NCI-H1092 treated with DMSO at 0.1 percent for 48 hours (cell line): ENCODE results near the gene ADCY5.
A peak's percentile ranks its signal among the peaks of the same experiment; 100 is the strongest.

Experiments
- DNase-seq: peaks from one replicate; lab custom pipeline; 2025; lab: John Stamatoyannopoulos, UW

Gene ADCY5

DNA sequence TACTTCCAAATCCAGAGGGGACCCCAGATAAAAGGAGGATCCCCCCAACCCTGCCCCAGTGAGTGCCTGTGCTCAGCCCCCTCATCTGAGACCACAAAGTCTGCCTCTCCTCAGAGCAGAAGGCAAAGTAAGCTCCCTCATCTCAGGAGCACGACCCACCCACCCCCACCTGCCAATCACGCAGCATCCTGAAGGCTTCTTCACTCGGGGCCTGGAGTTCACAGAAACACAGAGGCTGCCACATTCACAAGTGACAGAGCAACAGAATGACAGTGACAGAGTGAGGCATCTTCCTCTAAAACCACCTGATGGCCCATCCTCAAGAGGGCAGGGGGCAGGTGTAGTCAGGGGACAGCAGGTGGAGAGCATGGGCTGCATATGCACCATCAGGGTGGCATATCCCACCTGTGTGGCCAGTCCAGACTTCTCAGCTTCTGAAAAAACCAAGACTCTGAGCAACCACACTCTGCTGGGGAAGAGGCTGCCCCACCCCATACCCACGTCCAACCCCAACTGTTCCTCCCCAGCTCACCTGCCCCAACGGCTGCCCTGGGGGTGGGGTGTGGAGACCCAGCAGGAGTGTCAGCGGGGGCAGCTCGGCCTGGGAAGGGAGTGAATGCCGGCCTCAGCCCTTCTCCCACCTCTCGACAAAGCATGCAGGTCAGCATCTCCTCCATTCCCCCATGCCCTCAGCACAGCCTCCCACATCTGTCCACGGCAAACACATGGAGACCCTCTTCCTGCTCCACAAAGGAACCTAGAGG is 19.3 kb downstream of the ADCY5 start:
- no peak for DNase-seq

DNA sequence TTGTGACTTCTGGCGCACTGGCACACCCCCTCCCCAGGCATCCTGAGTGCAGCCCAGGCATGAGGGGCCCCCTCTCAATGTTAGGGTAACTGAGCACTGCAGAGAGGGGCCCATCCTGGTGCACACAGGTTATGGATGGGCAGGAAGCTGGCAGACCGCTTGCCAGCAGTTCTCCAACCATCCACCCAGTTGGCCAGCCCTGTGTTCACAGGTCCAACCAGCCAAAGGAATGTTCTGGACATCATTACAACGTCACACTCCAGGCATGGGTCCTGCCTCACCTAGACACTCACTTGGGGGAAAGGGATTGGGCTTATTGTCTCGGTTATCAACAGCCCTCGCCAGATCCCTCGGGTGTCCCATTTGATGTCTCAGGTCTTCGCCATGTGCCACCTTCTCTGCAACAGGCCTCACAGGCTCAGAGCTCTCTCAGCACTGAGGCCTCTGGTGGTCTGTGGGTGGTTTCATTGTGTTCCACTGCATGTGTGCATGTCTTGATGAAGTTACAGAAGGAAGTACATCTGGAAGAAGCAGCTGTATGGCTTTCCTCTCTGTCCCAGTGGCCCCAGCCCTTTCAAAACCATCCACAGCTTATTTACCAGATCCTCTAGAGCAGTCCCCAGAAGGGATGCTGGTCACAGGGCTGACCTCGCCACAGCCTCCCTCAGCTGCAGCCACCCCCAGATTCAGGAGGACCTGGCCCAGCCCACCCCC is 23.7 kb downstream of the ADCY5 start:
- DNase-seq: no peak

- no peak for DNase-seq
Observed at GRCh38 chr3:123424321-123424998, 24.4 kb downstream of the ADCY5 start.

GRCh38 chr3:123423806-123424205 is 25.1 kb downstream of the ADCY5 start:
- DNase-seq: no peak

GRCh38 chr3:123423031-123423430 is 25.9 kb downstream of the ADCY5 start:
- no peak for DNase-seq

- DNase-seq: no peak
Observed at GRCh38 chr3:123422457-123422856, 26.4 kb downstream of the ADCY5 start.

DNA sequence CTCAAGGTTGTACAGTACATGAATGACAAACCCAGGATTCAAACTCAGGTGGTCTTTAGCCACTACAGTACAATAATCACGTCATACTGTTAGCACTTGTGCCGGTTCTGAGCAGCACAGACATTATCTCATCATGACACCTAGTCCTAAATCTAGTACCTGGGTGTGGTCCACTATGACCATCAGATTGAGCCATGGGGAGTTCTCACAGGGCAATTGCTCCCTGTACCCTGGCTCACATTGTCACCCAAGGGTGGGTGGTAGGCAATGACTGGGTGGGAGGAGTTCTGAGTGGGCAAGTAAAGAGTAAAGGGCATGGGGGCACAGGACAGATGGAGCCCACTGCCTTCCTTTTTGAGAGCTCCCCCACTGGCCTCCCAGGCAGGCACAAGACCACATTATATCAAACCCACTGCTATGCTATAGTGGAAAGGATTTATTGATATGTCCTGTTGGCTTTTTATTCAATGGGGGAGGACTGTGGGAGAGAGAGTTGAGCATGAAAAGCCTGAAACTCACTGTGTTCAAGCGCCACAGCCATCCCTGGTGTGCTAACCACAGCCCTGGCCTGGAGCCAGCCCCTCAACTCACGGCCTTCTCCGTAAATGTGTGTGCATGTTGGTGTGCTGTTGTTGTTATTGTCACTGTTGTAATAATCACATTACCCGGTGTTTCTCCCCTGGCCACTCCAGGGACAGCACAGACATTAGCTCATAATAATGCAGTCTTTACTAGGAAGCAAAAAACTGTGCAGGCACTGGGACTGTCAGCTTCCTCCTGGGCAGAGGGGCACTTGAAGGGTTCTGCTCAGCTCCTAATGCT is 27.3 kb downstream of the ADCY5 start:
- peak; percentile 9 for DNase-seq

DNA sequence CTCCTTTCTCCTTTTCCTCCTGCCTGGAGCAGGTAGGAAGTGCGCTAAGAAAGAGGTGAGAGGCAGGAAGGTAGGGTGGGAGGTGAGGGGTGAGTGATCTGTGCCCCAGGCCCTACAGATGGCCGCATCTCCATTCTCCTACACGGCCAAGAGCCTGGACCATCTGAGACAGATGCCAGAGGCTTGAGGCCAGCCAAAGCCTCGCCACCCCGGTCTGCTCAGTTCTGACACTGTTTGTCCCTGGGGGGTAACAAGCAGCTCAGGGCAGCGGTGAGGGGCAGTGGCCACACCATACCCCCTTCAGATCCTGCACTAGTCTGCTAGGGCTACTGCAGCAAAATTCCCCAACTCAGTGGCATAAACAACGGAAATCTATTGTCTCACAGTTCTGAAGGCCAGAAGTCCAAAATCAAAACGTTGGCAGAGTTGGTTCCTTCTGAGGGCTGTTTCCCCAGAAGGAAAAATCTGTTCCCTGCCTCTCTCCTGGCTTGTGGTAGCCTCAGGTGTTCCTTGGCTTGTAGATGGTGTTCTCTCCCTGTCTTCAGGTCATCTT is 28.4 kb downstream of the ADCY5 start:
- no peak for DNase-seq

GRCh38 chr3:123419850-123420297 is 29.0 kb downstream of the ADCY5 start:
- DNase-seq: no peak

GRCh38 chr3:123419181-123419849 is 29.6 kb downstream of the ADCY5 start:
- no peak for DNase-seq

- no peak for DNase-seq
Observed at GRCh38 chr3:123416647-123417046, 32.2 kb downstream of the ADCY5 start.

DNA sequence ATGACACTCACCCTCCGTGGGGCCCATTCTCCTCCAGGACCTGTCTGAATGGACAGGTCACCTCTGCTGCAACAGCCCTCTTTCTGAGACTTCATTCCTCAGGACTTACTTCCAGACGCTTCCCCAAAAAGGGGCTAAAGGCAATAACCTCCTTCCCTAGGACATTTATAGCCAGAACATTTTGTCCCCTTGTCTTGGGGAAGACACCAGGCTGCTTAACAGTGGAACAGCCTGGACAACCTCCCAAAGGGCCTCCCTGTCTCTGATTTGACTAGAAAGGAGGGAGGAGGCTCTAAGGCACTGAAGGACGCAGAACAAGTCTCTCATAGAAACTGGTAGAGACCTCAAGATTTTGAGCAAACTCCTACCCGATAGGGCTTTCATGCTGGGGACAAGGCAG is 32.7 kb downstream of the ADCY5 start:
- DNase-seq: no peak

GRCh38 chr3:123414973-123415775 is 33.7 kb downstream of the ADCY5 start:
- no peak for DNase-seq

DNA sequence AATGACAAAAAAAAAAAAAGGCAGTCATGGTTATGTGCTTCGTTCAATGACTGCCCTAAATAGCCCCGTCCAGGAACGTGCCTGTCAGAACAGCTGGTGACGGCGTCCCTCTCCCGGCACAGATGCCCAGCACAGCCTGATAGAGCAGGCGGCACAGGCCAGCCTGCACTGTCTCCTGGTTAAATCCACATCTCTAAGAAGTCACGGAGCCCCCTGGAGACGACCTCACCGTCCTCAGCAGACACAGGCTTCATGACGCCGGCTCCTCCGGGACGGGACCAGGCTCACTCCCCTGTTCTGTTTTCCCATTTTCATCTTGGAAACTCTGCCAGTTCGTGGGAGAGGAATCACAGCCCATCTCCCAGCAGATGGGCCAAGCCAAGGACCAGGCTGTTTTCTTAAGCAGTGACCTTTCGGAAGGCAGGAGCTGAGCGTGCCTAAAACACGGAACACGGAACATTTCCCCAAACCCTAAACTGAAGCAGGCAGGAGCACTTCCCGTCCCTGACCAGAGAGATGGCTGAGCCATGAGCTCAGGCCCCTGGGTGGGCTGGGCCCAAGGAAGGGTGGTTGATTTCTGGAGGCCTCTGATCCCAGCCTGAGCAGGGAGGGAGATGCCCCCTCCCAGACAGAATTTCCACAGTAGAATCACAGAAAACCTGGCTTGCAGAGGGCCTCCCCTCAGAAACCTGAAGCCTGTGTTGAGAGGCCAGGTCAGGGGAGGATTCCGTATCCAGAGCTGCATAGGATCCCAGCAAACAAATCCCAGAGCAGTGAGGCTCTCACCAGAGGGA is 35.9 kb downstream of the ADCY5 start:
- DNase-seq: no peak

DNA sequence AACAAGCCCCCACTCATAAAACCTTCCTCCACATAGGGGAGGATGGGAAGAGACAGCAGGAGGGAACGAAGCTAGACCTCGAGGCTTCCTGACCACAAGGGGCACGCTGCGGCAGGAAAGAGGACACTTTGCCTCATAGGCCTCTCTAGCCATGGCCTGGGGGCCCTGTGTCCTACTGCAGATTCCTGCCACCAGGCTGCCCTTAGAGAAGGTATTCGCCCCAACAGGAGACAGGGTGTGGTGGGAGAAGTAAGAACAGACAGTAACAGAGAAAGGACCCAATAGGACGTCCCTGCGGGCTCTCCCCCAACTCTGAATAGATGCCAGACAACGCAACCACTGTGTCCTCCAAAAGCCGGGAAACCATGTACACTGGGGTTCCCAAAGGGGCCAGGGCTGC is 36.8 kb downstream of the ADCY5 start:
- DNase-seq: no peak

DNA sequence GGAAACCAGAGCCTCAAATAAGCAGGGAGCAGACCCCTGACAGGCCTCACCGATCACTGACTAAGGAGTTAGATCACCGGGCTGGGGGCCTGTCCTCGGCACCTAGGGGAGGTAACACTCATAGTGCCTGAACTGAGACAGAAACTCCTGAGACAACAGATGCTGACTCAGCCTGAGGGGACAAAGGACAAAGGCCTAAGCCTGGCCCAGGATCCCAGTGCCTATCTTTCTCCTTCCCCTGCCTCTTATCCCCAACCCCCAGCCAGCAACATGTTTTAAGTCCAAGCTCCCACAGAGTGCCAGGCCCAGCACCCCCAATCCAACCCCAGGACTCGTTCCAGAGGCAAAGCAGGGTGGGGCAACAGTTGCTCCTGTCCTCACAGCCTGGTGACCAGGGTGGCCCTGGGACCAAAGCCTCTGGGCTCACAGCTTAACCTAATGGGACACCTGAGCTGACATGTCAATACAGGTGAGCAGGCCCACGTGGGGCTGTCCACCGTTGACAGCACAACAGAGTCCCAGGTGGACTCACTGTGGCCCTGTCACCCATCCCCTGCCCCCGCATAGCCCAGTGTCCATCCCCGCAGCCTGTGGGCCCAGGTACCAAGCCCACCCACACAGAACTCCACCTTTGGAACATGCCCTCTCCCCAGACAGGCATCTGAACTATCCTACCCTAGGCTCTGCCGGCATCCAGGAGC is 37.4 kb downstream of the ADCY5 start:
- no peak for DNase-seq

DNA sequence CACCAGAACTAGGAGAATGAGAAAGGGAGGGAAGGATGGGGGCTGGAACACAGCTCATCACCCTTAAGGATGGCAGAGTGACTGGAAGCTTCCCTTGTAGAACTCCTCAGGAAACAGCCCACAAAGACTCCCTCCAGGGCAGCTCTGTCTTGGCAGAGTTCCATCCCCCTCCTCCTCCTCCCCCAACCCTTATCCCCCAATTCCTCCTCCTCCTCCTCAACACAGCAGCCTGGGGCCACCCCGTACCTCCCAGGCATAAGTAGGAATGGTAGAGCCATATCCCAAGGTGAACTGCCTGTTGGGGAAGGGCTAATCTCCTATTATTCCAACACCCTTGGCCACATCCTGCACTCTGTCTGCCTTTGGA is 38.8 kb downstream of the ADCY5 start:
- no peak for DNase-seq

DNA sequence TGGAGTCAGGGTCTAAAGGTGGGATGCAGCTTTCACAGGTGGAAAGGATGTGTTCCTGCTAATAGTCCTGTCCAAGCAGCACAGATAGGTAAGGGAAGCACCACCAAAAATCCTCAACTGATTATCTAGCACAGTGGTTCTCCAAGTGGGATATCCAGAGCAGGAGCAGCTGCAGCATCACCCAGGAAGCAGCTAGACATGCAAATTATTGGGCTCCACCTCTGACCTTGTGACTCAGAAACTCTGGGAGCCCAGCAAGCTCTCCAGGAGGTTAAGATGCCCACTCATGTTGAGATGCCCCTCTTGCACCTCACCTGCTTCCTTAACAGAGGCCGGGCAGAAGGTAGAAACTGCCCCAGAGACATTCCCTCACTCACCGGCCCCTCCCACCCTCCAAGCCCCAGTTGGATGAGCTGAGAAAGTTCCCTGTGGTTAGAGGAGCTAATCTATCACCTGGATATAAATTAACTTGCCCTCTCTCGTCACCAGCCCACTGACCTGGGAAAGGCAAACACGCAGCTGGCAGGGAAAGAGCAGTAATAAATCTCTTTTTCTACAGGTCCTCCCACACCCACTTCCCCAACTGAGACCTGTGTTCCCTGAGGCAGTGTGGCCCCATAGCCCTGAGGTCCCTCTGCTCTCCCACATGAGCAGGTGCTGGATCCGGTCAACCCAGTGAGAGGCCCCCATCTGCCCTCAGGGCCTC is 39.3 kb downstream of the ADCY5 start:
- DNase-seq: no peak
